ENCODE measurements around the gene LASP1.
"Not testable (repeated sequence)": the region's sequence is repeated elsewhere in the genome, so short reads cannot be mapped to it uniquely, and the experiment has no call there.

Gene LASP1

GRCh38 chr17:38907930-38908675 is 38.2 kb downstream of the LASP1 start:
- H3K9me3 Mint-ChIP-seq: no peaks in the 10 kb centered on the region
- H3K27ac Mint-ChIP-seq: peak overlapping the region; percentile 74
- H3K27me3 Mint-ChIP-seq: no peaks in the 10 kb centered on the region
- H3K4me1 Mint-ChIP-seq: peaks cover 33% of the 10 kb centered on the region
- no peaks in the 10 kb centered on the region for H3K36me3 Mint-ChIP-seq
- H3K4me3 Mint-ChIP-seq: no peak overlapping the region

- Mint-ChIP-seq H3K9me3 (no peaks in the 10 kb centered on the region), H3K27ac (peak overlapping the region; percentile 74), H3K4me1 (peaks cover 27% of the 10 kb centered on the region), H3K27me3 (no peaks in the 10 kb centered on the region), H3K36me3 (no peaks in the 10 kb centered on the region), H3K4me3 (no peak overlapping the region)
Measured at GRCh38 chr17:38908676-38909181, 38.9 kb downstream of the LASP1 start.

DNA sequence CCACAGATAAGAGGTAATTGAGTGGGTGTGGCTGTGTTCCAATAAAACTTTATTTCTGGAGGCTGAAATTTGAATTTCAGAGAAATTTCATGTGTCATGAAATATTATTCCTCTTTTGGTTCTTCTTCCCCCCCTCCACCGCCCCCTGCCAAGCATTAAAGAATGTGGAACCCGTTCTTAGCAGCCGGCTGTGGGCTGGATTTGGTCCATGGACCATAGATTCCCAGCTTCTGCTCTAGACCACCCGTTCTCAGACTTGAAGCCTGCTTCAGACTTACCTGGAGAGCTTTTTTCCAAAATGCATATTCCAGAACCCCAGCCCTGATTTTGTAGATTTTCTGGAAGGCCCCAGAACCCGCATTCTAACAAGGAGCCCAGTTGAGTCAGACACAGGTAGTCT is 40.5 kb downstream of the LASP1 start:
- Mint-ChIP-seq H3K27ac (peak overlapping the region; percentile 31), H3K36me3 (no peaks in the 10 kb centered on the region), H3K27me3 (no peaks in the 10 kb centered on the region), H3K4me3 (no peak overlapping the region), H3K4me1 (peaks cover 19% of the 10 kb centered on the region), H3K9me3 (no peaks in the 10 kb centered on the region)

DNA sequence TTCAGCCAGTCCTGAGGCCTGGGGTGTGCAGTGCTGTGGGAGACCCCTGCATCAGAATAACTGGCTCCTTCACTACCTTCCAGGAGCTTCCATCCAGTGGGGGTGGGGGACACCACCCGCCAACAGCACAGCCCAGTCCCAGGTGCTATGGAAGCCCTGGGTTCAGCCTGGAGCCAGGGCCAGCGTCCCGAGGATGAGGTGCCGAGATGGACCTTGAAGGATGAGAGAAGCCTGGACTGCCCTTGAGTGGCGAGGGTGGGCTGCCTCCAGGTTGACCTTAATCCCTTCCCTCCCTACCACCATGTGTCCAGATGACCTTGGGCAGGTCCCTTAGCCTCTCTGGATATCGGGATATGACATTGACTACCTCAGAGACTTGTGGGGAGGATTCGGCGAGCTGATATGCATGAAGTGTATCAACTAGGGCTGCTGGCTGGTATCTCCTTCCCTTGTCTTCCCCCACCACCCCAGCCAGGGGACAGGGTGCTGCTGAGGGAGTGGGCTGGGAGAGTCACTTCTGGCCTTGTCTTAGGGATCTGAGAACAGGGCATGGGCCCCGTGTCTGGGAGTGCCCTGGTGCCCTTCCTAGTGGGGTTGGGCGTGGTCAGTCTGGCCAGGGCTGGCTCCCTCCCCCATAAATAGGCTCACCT is 41.3 kb downstream of the LASP1 start:
- no peaks in the 10 kb centered on the region for H3K27me3 Mint-ChIP-seq
- H3K27ac Mint-ChIP-seq: peak overlapping the region; percentile 46
- no peaks in the 10 kb centered on the region for H3K9me3 Mint-ChIP-seq
- H3K4me1 Mint-ChIP-seq: peaks cover 10% of the 10 kb centered on the region
- peaks cover 3% of the 10 kb centered on the region for H3K36me3 Mint-ChIP-seq
- no peak overlapping the region for H3K4me3 Mint-ChIP-seq

GRCh38 chr17:38911731-38912081 is 41.8 kb downstream of the LASP1 start:
- H3K27me3 Mint-ChIP-seq, H3K4me3 Mint-ChIP-seq, H3K36me3 Mint-ChIP-seq, H3K4me1 Mint-ChIP-seq, H3K9me3 Mint-ChIP-seq: not testable (repeated sequence)
- H3K27ac Mint-ChIP-seq: peak overlapping the region; percentile 46

DNA sequence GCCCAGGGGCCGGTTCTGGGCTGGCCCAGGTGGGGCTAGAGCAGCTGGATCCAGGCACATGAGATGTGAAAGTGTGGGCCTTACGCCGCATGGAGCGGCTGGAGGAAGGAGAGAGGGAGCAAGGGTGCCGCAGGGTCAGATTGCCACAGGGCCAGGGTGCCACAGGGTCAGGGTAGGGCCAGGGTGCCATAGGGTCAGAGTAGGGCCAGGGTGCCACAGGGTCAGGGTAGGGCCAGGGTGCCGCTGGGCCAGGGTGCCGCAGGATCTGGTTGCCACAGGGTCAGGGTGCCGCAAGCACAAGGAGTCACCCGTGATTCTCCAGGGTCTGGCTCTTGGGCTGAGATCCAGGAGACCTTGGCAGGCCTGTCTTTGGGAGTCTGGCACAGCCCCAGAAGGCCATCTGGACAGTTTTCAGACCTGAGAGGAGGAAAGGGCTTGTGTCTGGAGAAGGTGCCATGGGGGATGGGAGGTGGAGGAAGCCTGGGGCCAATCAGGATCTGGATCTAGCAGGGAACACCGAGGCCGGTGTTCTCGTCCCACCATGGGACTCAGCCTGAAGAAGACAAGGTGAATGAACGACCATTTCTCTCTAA is 42.5 kb downstream of the LASP1 start:
- peaks cover 12% of the 10 kb centered on the region for H3K4me1 Mint-ChIP-seq
- no peaks in the 10 kb centered on the region for H3K27me3 Mint-ChIP-seq
- no peak overlapping the region for H3K4me3 Mint-ChIP-seq
- H3K27ac Mint-ChIP-seq: peak overlapping the region; percentile 46
- H3K9me3 Mint-ChIP-seq: no peaks in the 10 kb centered on the region
- H3K36me3 Mint-ChIP-seq: peaks cover 7% of the 10 kb centered on the region

GRCh38 chr17:38914741-38915638 is 45.1 kb downstream of the LASP1 start:
- Mint-ChIP-seq H3K4me1 (peaks cover 6% of the 10 kb centered on the region), H3K4me3 (no peak overlapping the region), H3K27ac (peak overlapping the region; percentile 62), H3K27me3 (no peaks in the 10 kb centered on the region), H3K9me3 (no peaks in the 10 kb centered on the region), H3K36me3 (peaks cover 7% of the 10 kb centered on the region)

- peak overlapping the region; percentile 81 for H3K27ac Mint-ChIP-seq
- H3K4me1 Mint-ChIP-seq: peaks cover 6% of the 10 kb centered on the region
- peaks cover 7% of the 10 kb centered on the region for H3K36me3 Mint-ChIP-seq
- no peaks in the 10 kb centered on the region for H3K9me3 Mint-ChIP-seq
- no peak overlapping the region for H3K4me3 Mint-ChIP-seq
- no peaks in the 10 kb centered on the region for H3K27me3 Mint-ChIP-seq
Measured at GRCh38 chr17:38915639-38915995, 45.8 kb downstream of the LASP1 start.

- H3K27me3 Mint-ChIP-seq: no peaks in the 10 kb centered on the region
- H3K36me3 Mint-ChIP-seq: peaks cover 7% of the 10 kb centered on the region
- peak overlapping the region; percentile 61 for H3K27ac Mint-ChIP-seq
- H3K4me1 Mint-ChIP-seq: peaks cover 10% of the 10 kb centered on the region
- no peak overlapping the region for H3K4me3 Mint-ChIP-seq
- H3K9me3 Mint-ChIP-seq: no peaks in the 10 kb centered on the region
Measured at GRCh38 chr17:38916771-38917170, 46.9 kb downstream of the LASP1 start.

DNA sequence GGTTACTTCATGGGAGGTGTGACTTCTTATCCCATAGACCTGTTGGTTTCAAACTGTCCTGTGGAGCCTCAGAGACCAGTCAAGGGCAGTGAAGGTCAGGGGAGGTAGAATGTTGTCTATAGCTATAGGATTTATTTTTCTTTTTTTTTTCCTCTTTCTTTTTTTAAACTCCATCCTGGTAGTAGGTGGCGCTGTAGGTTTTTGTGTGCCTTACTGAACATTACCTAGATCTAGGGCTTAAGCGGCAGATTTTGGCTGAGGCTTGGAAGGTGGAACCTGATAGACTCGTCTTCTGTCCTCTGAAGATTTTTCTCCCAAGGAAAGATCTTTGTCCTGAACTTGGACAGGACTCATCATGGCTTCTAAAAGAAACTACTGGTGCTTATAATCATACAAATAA is 47.4 kb downstream of the LASP1 start:
- no peaks in the 10 kb centered on the region for H3K27me3 Mint-ChIP-seq
- H3K4me3 Mint-ChIP-seq: no peak overlapping the region
- H3K4me1 Mint-ChIP-seq: peaks cover 14% of the 10 kb centered on the region
- peak overlapping the region; percentile 61 for H3K27ac Mint-ChIP-seq
- peaks cover 7% of the 10 kb centered on the region for H3K36me3 Mint-ChIP-seq
- no peaks in the 10 kb centered on the region for H3K9me3 Mint-ChIP-seq

DNA sequence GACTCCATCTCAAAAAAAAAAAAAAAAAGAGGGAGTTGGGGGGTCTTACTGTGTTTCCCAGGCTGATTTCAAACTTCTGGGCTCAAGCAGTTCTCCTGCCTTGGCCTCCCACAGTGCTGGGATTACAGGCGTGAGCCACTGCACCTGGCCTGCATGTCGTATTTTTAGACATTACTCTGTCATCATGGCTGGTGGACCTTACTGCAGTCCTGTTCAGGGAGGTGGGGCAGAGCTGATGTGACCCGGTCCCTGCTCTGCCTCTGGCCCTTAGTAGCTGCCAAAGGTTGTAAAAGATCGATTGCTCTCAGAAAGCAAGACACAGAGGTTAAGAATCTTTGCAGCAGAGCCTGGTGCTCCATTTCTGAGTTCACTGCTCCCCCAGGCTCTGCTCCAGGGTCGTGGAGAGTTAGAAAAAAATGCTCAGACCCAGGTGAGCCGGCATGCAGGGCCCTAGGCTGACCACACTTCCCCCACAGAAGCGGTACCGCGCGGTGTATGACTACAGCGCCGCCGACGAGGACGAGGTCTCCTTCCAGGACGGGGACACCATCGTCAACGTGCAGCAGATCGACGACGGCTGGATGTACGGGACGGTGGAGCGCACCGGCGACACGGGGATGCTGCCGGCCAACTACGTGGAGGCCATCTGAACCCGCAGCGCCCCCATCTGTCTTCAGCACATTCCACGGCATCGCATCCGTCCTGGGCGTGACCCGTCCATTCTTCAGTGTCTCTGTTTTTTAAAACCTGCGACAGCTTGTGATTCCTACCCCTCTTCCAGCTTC is 48.5 kb downstream of the LASP1 start:
- Mint-ChIP-seq H3K9me3 (no peaks in the 10 kb centered on the region), H3K27me3 (no peaks in the 10 kb centered on the region), H3K36me3 (peaks cover 7% of the 10 kb centered on the region), H3K4me3 (no peak overlapping the region), H3K27ac (peak overlapping the region; percentile 32), H3K4me1 (peaks cover 14% of the 10 kb centered on the region)

DNA sequence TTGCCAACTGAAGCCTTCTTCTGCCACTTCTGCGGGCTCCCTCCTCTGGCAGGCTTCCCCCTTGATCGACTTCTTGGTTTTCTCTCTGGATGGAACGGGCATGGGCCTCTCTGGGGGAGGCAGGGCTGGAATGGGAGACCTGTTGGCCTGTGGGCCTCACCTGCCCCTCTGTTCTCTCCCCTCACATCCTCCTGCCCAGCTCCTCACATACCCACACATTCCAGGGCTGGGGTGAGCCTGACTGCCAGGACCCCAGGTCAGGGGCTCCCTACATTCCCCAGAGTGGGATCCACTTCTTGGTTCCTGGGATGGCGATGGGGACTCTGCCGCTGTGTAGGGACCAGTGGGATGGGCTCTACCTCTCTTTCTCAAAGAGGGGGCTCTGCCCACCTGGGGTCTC is 49.1 kb downstream of the LASP1 start:
- H3K4me3 Mint-ChIP-seq: no peak overlapping the region
- H3K27me3 Mint-ChIP-seq: no peaks in the 10 kb centered on the region
- H3K27ac Mint-ChIP-seq: no peak overlapping the region
- no peaks in the 10 kb centered on the region for H3K9me3 Mint-ChIP-seq
- H3K36me3 Mint-ChIP-seq: peaks cover 7% of the 10 kb centered on the region
- H3K4me1 Mint-ChIP-seq: peaks cover 14% of the 10 kb centered on the region

GRCh38 chr17:38919316-38920078 is 49.6 kb downstream of the LASP1 start:
- Mint-ChIP-seq H3K27me3 (no peaks in the 10 kb centered on the region), H3K9me3 (no peaks in the 10 kb centered on the region), H3K4me1 (peaks cover 14% of the 10 kb centered on the region), H3K4me3 (no peak overlapping the region), H3K27ac (peak overlapping the region; percentile 12), H3K36me3 (peaks cover 7% of the 10 kb centered on the region)
